ENCODE data around the gene BIRC5.

Gene BIRC5

DNA sequence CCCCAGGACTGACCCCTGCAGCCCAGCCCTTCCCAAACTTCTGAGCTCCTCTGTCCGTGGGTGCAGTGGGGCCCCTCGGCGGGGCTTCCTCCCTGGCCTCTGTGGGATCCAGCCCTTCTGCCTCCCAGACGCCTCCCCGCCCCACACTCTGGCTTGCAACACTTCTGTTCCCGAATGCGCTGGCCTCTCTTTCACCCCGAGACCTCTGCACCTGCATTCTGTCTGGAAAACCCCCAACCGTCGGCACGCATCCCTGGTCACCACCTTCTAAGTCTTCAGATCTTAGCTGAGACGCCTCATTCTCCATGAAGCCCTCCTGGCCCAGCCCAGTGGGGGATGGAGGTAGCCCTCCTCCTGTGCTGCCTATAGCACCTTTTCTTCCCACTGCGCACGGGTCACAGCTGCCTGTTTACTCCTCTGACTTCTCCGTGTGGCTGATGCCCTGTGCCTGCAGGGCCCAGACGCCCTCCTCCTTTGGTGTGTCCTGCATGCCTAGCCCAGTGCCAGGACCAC lies 43.8 kb downstream of the BIRC5 start:
- DNase-seq, result peak; percentile 41 to 51

DNA sequence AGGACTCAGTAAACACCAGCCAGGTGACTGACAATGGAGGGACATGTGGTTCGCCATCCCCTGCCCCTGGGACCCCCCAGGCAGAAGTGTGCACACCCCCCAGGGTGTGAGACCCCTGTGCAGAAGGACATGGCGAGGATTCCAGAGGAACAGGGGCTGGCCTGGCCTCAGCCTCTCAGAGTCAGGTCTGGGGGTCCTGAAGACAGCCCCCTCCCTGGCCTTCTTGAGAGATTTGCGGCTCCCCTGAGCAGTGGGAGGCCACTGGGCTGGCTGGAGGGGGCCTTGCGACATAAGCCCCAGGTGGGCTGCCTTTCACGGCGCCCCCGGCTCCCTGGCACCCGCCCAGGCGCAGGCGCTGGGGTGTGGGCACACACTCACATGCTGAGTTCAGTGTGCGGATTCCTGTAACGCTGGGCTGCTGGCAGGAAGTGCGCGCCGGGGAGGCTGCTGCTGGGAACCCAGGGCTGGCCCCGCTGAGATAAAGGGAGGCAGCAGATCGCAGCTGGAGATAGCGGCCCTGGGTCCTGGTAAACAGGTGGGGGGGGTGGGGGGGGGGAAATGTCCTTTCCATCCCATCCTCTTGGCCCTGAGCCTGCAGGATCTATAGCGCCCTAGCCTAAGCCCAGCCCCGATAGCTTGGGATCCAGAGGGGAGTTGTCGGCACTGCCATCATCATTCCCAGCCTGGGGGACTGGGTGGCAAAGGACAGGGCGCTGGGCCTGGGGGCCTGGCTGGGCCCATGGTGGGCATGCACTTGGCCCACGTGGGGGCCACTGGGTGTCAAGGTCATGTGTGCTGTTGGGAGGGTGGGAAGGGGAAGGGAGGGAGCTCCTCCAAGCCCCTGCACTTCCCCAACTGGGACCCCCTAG lies 44.5 kb downstream of the BIRC5 start:
- peak; percentile 77 to 79 for DNase-seq

DNA sequence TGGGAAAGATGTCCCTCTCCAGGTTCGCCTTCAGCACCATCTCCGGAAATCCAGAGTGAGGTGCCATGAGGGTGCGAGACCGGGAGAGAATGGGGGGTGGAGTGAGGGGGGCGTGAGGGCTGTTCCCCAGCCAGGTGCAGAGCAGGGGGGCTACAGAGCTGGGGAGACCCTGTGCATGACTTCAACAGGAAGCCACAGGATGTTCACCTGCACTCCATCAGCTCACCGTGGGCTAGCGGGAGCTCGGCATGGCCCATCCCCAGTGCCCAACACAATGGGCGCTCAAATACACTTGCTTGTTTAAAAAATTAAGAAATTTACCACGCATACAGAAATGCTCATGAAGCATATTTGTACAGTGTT lies 45.1 kb downstream of the BIRC5 start:
- no peak for DNase-seq

DNA sequence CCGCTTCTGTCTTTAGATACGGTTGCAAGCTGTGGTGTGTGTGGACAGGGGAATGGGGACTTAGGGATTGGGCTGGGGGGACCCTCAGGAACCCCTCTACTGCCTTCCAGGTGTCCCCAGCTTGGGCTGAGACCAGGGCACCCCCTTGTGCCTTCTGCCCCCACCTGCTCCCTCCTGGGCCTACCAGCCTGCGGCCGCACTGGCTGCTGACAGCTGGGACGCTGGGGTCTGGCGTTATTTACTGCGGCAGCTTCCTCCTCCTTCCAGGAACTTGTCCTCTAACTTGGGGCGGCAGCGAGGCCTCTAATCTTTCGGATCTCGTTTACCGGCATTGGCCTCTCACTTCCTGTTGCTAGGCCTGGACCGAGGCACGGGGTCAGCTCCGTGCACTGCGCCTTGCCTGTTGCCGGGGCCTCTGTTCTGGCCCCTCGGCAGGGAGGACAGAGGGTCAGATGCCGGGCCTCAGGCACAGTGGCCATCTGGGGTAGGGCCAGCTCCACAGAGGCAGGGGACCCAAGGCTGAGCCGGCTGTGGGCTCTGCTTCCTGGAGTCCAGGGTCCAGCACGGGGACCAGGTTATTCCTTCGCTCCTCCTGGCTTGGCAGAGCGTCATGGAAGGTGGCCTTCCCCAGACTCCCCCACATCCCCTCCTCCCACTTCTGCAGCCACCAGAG lies 49.1 kb downstream of the BIRC5 start:
- peak; percentile 36 to 50 for DNase-seq

DNA sequence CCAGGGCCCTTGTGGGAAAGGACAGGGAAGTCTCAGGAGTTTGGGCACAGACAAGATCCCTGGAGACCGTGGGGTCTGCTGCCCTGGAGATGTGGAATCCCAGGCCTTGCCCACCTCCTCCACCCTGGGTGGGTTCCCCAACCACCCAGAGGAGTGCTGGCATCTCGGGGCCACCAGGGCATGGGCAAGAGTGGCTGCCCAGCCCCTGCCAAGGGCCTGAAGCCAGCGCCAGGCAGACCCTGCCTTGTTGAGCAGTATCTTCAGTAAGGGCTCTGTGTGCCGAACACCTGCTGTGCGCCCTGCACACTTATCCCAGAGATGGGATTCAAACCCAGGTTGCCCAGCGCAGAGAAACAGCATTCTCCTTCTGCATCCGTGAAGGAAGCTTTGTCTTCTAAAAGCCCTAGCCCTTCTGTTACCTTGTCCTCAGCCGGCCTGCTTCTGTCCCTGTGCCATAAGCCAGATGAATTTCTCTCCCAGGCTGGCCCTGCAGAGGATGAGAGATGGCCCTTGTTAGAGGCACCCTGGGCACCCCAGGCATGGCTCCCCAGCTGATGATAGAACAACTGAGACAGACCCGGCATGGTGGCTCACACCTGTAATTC lies 49.8 kb downstream of the BIRC5 start:
- no peak for DNase-seq

DNA sequence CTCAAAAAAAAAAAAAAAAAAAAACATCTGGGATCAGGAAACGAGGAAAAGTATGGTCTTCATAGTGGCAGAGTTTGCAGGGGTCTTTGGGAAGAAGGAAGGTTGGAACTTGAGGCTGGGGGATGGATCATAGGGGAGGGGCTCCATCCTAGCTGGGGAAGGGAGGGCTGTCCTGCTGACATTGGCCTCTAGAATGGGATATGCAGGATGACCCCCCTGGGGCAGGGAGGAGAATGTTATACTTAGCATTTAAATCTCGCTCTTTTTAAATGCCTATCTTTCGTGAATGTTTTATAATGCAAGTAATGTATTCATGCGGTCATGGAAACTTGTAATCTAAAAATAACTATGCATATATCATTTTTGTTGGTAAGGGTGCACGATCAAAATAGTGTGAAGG lies 50.5 kb downstream of the BIRC5 start:
- no peak for DNase-seq

DNA sequence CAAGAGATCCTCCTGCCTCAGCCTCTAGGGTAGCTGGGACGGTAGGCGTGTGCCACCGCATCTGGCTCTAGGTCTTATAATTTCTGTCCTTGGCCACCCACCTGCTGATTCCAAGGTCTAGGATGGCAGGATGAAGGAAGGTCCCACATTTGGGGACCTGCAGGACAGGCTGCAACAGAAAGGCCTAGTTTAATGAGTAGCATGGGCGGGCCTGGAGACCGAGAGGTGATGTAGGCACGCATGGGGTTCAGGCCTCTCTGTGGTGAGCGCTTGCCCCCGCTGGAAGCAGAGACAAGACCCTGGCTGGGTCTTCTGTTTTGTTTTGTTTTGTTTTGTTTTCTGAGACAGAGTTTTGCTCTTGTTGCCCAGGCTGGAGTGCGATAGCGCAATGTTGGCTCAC lies 51.1 kb downstream of the BIRC5 start:
- no peak for DNase-seq

DNA sequence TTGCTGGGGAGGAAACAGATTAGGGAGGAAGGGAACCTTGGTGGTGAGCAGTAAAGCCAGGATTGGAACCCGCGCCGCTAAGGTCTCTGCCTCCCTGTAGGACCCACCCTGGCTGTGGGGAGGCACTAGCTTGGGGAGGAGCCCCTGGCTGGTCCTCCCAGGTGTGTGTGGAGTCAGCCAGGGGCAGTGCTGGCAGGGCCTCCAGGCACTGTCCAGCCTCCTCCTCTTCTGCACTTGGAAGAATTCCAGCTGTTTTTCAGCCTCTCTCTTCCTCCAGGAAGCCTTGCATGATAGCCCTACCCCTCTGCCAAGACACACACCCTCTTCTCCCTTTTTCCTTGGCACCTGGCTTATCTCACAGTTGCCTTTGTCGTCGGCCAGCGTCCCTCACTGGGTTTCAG lies 52.2 kb downstream of the BIRC5 start:
- DNase-seq, result no peak

DNA sequence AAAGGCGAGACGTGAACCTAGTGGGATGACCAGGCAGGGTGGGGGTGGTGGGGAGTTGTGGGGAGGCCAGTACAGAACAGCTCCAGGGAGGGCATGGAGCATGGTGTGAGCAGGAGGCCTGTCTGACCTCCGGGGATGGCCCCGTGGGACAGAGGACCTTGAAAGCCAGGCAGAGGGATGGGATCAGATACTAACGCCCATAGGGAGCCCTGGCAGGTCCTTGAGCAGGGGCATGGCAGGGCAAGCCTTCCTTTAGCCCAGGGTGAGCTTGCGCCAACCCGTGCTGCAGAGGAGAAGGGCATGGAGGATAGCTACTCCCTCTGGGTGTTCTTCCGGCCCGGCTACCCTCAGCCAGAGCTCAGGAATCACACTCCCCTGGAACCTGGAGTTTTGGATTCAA lies 52.7 kb downstream of the BIRC5 start:
- no peak for DNase-seq

DNA sequence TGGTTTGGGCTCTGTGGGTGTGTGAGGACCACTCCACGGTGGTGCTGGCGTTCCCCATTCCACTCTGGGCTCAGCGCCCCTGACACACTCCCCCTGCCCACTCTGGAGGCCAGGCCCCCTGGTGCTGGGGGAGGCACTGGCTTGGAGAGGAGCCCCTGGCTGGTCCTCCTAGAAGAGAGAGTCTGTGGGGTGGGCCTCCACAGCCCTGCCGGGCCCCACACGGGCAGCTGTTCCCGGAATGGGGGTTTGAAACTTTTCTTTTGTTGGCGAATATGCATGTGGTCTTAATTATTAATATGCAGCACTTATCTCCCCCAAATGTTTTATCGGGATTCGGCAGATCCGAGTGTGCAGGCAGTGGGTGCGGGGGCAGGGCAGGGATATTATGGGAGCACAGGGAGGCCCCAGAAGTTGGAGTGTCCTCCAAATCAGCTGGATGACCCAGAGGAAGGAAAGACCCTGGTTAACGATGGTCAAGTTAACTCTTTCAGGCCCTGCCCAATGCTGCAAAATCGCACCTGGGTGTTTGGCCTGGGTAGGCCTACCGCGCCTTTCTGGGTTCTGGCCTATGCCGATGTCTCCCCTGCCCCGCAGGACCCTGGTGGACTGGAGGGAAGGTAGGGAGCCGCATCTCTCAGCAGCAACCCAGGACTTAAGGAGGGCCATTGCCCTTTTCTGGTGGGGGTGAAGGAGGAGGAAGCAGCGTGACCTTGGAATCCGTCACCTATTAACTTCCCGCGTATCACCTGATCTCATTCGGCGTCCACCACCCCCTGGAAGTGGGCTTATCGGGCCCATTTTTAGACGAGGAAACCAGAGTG lies 53.4 kb downstream of the BIRC5 start:
- DNase-seq, result no peak

DNA sequence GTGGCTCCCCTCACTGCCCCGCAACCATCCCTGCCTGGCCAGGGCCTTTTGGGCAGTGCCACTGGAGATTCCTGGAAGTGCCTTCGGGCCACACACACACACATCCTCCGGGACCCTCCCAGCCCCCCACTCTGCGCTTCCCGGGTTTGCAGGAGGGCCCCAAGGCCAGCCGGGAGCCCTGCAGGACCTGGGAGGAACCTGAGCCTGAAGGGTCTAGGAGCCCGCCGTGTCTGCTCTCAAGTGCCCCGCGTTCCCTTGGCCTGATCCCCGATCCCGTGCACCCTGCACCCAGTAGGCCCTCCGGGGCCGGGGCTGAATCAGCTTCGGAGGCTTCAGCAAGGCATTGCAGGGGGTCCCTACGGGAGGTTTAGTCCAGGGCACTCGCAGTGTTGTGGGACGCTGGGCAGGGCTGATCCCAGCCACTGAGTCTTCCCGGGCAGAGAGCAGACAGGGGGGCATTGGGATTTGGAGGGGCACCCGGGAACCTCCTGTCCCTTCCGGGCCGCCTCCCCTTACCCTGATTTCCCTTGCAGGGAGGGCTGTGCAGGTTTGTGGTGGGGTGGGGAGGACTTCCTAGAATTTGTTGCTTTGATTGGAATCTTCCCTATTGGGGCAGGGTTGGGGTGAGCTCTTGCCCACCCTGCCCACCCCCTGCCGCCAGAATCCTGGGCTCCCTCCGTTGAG lies 54.3 kb downstream of the BIRC5 start:
- no peak for DNase-seq

DNA sequence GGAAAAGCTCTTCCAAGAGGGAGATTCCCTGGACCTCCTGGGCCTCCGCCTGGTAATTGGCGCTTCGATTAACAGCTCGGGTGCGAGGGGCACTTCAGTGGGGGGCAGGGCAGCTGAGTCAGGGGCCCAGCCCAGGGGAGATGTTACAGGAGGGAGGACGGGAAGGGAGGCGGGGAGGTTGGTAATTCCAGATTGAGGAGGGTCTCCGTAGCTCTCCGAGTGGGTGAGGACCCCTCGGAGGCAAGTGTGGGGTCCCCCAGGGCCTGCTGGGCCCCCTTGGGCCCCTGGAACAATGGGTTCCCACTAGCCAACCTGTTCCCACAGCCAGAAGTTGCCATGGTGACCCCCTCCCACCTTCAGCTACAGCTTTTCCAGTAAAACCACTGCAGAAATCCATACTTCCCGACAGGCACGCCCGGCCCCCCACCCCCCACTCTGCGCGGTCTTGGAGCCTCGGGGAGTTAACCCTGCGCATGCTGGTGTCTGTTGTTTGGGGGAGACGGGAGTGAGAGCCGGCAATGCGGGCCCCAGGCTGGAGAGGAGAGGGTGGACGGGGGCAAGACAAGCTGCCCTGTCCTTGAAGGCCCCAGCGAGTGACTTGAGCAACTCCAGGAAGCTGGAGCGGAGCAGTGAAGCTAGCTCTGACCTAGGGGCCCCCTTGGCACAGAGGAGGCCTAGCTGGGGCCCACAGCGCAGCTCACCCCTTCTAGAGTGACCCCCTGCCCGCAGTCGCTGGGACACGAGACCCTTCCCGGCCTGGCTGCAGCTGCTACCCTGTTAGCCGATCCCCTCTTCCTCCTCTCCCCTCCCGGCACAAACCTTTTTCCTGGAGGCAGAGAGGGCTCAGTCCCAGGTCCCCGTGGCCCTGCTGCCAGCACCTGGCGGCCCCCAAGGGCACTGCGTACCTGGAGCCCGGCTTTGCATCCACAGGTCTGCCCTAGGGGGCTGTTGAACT lies 55.2 kb downstream of the BIRC5 start:
- no peak for DNase-seq

DNA sequence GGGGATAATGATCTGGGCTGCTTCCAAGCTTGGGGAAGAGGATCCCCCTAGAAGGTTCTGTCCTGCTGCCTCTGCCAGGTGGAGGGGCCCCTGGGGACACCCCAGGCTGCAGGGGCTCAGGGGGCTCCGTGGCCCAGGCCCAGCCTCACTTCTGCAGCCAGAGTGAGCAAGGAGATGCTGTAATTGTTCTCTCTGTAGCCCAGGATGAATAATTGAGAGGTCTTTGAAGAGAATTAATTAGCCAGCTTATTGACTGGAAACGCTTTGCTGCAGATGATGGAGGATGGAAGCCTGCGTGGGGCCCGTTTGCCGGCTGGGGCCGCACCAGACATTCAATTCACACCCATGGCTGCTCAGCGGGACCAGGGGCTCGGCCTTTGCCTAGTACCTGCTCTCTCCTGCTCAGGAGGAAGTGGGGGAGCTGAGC lies 55.9 kb downstream of the BIRC5 start:
- DNase-seq, result no peak

DNA sequence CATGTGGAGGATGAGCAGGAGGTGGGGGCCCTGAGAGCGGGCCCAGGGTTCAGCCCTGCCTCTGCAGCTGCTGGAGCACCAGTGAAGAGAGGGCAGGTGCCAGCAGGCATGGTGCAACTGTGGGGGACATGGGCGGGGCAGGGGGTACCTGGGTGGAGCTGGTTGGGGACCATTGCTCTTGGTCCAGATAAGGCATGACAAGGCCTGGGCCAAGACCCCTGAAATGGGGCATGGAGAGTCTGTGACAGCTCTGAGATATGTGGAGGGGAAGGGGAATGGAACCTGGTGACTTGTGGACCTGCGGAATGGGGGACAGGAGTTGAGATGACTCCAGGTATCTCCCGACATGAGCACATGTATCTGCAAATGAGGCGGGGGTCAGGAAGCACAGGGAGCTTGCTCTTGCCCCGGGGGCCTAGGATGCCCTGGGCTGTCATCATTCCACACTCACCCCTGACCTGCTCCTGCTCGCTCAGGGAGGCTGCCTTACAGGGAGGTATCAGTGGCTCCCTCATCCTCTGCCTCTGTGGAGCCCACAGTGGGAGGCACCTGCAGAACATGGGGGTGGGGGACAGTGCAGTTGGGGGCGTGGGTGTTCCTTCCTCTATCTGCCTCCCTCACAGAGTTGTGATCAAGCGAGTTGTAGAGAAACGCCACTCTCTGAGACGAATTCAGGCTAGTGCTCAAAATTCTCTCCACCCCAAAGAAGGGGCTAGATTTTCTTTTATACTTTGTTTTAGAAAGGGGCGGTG lies 57.5 kb downstream of the BIRC5 start:
- DNase-seq, result no peak

DNA sequence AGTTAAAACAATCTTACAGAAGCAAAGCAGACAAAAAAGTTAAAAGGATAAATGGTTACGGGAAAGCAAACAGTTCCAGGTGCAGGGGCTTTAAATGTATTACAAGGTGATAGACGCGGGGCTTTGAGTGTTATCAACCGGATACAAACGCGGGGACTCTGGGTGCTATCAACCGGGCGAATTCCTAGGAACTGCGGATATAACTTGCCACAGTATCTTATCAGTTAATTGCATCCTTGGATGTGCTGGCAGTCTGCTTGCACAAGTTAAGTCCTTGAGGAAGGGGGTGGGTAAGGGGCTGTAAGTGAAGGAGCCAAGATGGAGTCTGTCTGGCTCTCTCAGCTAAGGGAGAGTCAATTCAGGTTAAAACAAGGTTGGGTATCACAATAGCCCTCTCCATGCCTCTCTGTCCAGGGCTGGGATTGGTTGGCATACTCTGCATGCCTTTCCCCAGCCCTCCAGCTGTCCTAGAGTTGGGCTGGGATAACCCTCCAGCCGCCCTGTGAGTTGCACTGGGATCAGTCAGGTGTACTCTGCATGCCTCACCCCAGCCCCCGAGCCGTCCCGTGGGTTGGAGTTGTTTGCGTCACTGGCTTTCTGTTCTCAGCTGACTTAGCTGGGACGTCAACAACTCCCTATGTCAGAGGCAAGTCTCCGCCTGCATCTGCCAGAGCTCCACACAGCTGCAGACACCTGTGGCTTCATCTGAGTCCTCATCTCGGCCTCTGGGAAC lies 58.3 kb downstream of the BIRC5 start:
- DNase-seq, result peak; percentile 63 to 65

DNA sequence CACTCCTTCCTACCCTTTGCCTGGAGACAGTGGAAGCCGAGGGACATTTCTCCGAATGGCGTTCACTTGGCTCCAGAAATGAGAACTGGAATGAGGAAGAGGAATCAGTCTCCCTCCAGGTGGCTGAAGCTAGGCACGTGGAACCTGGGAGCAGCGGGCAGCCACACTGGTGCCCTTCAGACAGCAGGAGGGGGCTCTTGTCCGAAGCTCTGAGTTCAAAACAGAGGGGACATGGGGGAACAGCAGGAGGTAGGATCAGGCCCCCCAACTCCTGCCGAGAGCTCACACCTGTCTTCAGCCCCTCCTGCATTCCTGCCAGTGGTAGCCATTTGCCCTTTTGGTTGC lies 58.8 kb downstream of the BIRC5 start:
- no peak for DNase-seq

DNA sequence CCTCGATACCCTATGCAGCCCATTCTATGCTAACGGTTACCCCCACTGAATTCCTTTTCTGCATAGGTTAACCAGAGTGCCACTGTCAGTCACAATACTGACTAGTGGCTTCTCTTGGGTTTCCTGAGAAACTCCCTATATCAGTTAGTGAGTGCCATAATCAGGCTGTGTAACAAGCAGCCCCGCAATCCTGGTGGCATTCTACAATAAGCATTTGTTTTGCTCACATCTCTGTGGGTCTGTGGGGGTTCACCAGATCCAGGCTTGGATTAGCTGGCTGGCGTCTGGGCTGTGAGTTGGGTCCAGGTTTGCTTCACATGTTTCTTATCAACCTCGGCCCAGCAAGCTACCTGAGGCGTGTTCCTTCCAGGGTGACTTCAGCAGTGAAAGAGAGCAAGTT lies 59.8 kb downstream of the BIRC5 start:
- no peak for DNase-seq

Data from activated CD4-positive, alpha-beta T cell treated with anti-CD3 and anti-CD28 coated beads, Interleukin-2, amount 50 U/mL, for 48 hours (primary cell).